Neutrophil (primary cell): ENCODE measurements around the gene KIAA0753.
"Not testable (repeated sequence)": the region's sequence is repeated elsewhere in the genome, so short reads cannot be mapped to it uniquely, and the experiment has no call there.

Source experiments
- H3K27ac ChIP-seq: fragments of 200-600 bp; sonication (generic); 2 replicates; pipeline ENCODE4 v1.5.1; 2016; ENCODE audit warnings: mild to moderate bottlenecking, moderate library complexity
- H3K27me3 ChIP-seq: fragments of 200-600 bp; sonication (generic); 2 replicates; pipeline ENCODE4 v1.6.0; 2016; ENCODE audit warnings: mild to moderate bottlenecking
- H3K36me3 ChIP-seq: fragments of 200-600 bp; sonication (generic); 2 replicates; pipeline ENCODE4 v1.5.1; 2017
- H3K4me1 ChIP-seq, 2 experiments: fragments of 200-600 bp in 1 of 2; sonication (generic) in 1 of 2; 1 replicate in 1 of 2; 2 replicates in 1 of 2; pipeline versions ENCODE4 v1.5.1 to v1.6.1; 2013 to 2016; ENCODE audit warnings: low read depth in 1 of 2, low read length in 1 of 2, mild to moderate bottlenecking in 1 of 2, moderate library complexity in 1 of 2; ENCODE audit not compliant: control insufficient read depth in 1 of 2, insufficient read depth in 1 of 2
- H3K4me3 ChIP-seq, 2 experiments: fragments of 200-600 bp in 1 of 2; sonication (generic) in 1 of 2; 1 replicate in 1 of 2; 2 replicates in 1 of 2; pipeline ENCODE4 v1.5.1; 2013 to 2016; ENCODE audit warnings: low read depth in 1 of 2, low read length in 1 of 2, mild to moderate bottlenecking in 1 of 2, moderate library complexity in 1 of 2
- H3K9me3 ChIP-seq: fragments of 200-600 bp; sonication (generic); 2 replicates; pipeline ENCODE4 v1.5.1; 2016
- CTCF ChIP-seq: fragments of 200-600 bp; sonication (generic); IDR thresholded peaks from 2 replicates; pipeline ENCODE4 v1.5.1; 2016; ENCODE audit warnings: antibody characterized with exemption

KIAA0753 gene

GRCh38 chr17:6661464-6661848 is 20.9 kb upstream of the KIAA0753 start:
- TF ChIP-seq CTCF, result no peak
- Histone ChIP-seq H3K9me3 (no peaks in the 10 kb centered on the region), H3K36me3 (no peaks in the 10 kb centered on the region), H3K4me1 (peaks cover 27 to 32% of the 10 kb centered on the region in 2 experiments), H3K4me3 (peak overlapping the region in 1 of 2 experiments; percentile 42), H3K27me3 (peaks cover 89% of the 10 kb centered on the region), H3K27ac (peak overlapping the region; percentile 53)

DNA sequence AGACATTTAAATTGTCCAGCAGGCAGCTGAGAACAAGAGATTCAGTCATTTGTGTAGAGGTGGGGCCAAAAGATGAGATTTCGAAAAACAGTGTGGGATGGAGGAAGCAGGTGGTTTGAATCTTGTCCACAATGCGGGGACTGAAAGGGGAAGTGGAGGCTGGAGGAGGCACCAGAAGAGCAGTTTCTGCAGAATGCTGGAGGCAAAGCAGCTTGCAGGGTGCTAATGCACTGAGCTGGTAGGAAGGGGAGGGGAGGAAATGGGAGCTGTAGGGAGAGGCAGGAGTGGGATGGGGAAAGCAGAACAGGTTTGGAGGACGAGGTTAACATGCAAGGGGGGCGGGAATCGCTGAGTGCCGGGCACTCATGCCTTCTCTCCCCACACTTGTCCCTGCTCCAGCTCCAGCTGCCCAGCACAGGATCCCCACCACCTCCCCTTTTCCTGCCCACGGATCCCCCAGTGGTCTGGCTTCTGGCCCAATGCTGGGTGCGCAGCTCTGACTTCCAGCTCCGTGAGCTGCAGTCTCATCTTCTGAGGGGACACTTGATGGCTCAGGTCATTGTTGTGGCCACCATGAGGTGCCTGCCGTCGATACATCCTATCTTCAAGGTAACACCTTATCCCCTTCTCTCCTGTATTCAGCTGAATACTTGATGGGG is 20.4 kb upstream of the KIAA0753 start:
- H3K36me3 ChIP-seq, result no peaks in the 10 kb centered on the region
- peaks cover 89% of the 10 kb centered on the region for H3K27me3 ChIP-seq
- peak overlapping the region; percentile 31 to 42 for H3K4me3 ChIP-seq
- peaks cover 30 to 33% of the 10 kb centered on the region in 2 experiments for H3K4me1 ChIP-seq
- TF ChIP-seq CTCF, result no peak
- H3K27ac ChIP-seq, result peak overlapping the region; percentile 53
- H3K9me3 ChIP-seq, result no peaks in the 10 kb centered on the region

DNA sequence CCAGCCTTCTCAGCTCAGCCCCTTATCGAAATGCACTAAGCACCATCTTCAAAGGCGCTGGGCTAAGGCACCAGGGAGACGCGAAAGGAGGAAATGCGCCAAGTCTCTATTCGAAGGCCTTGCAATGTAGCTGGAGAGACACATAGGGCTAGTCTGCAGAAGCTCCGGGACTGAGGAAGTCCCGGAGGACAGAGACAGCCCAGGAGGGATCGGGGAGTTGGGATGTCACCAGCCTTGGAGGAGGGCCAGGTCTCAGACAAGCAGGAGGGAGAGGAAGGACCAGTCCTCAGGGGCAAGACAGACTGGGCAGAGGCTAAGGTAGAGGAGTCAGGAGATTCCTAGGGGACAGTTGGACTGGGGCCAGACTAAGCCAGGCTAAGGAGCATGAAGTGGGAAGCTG is 19.6 kb upstream of the KIAA0753 start:
- Histone ChIP-seq H3K9me3 (no peaks in the 10 kb centered on the region), H3K36me3 (no peaks in the 10 kb centered on the region), H3K4me1 (peaks cover 30 to 38% of the 10 kb centered on the region in 2 experiments), H3K4me3 (peak overlapping the region in 1 of 2 experiments; percentile 42), H3K27me3 (peaks cover 89% of the 10 kb centered on the region), H3K27ac (peak overlapping the region; percentile 53)
- TF ChIP-seq CTCF, result no peak

DNA sequence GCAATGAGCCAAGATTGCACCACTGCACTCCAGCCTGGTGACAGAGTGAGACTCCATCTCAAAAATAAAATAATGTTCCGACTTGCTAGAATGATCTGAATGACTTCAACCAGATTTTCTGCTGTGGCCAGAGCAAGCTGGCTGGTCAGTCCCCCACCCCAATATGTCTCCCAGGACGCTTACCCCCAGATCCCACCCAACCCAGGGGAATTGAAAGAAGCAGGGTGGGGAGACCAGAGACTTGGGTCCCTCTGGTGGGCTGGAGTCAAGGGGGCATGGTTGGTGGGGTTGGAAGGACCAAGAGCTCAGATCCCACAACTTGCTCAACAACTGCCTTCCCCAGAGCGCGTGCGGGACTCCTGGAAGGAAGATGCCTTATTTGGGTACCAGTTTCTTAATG is 17.9 kb upstream of the KIAA0753 start:
- H3K36me3 ChIP-seq, result not testable (repeated sequence)
- H3K27me3 ChIP-seq, result peaks cover 89% of the 10 kb centered on the region
- H3K4me1 ChIP-seq, result peaks cover 30 to 45% of the 10 kb centered on the region in 2 experiments

DNA sequence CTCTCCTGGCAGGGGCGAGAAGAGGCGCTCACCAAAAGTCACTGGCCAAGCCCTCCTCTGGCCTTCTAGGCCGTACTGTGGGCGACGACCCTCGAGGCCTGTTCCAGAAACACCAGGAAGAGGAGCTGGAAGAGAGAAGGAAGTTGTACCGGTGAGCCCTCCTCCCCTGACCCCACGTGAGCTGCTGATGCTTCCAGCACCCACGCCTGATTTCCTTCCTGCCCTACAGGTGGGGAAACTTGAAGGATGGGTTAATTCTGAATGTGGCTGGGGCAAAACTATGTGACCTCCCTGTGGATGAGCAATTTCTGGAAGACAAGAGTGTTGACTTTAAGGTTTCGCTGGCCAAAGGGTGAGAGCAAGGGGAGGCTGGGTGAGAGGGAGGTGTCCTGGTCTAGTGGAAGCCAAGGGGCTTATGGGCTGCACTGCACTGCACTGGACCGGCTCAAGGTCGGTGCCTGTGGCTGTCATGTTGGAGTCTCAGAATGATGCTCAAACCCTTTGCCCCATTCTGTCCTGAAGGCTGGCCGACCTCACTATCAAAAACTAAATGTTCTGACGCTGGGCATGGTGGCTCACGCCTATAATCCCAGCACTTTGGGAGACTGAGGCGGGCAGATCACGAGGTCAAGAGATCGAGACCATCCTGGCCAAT is 17.2 kb upstream of the KIAA0753 start:
- no peak for TF ChIP-seq CTCF
- H3K4me3 ChIP-seq, result peak overlapping the region; percentile 60 to 66
- no peaks in the 10 kb centered on the region for H3K9me3 ChIP-seq
- H3K4me1 ChIP-seq, result peaks cover 30 to 45% of the 10 kb centered on the region in 2 experiments
- no peaks in the 10 kb centered on the region for H3K36me3 ChIP-seq
- H3K27ac ChIP-seq, result peak overlapping the region; percentile 50
- peaks cover 89% of the 10 kb centered on the region for H3K27me3 ChIP-seq

More for the DNA sequence above, 17.9 kb upstream of the KIAA0753 start:
- H3K4me3 ChIP-seq, H3K9me3 ChIP-seq, H3K27ac ChIP-seq: not testable (repeated sequence)

GRCh38 chr17:6656797-6657632 is 16.5 kb upstream of the KIAA0753 start:
- peaks cover 36 to 51% of the 10 kb centered on the region in 2 experiments for H3K4me1 ChIP-seq
- H3K27me3 ChIP-seq, result peaks cover 89% of the 10 kb centered on the region
- H3K36me3 ChIP-seq, H3K9me3 ChIP-seq: not testable (repeated sequence)
- peak overlapping the region; percentile 50 for H3K27ac ChIP-seq
- peak overlapping the region; percentile 60 to 66 for H3K4me3 ChIP-seq

DNA sequence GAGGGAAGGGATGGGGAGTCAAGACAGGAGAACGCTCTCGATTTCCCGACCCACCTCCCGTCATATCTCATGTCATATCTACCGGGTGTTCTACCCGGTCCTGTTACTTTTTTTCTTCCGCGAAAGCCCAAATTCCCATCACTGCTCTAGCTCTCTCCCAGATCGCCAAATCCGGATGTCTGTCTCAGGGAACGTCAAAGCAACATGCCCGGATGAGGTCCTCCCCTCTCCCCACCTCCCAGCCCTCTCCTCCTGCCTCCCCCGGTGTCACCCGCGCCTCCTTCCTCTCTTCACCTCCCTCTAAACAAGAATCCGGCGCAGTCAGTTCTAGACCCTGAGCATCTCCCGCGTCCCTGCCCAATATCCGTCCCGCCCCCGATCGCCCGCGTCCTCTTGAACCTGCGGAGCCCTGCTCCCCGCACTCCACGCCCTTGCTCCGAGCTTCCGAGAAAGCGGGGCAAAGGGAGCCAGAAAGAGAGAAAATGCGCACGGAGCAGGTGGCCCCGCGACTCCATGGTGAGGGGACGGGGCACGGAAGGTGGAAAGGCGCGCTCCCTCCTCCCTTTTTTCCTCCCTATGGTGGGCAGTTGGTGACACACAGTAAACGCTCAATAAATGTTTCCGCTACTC is 15.3 kb upstream of the KIAA0753 start:
- H3K36me3 ChIP-seq, H3K9me3 ChIP-seq, H3K27ac ChIP-seq: not testable (repeated sequence)
- H3K27me3 ChIP-seq, result peaks cover 85% of the 10 kb centered on the region
- H3K4me1 ChIP-seq, result peaks cover 35 to 47% of the 10 kb centered on the region in 2 experiments
- H3K4me3 ChIP-seq, result peak overlapping the region in 1 of 2 experiments; percentile 18
